GM13976 (cell line): ENCODE results near the gene SLC6A12.

ENCODE experiments used
- DNase-seq: peaks from one replicate; pipeline ENCODE4 v3.0.0; 2012; ENCODE audit warnings: low spot score
- in situ Hi-C: fragments of 300-500 bp; cut with MboI; formaldehyde crosslinking; loops from one replicate; pipeline ENCODE4 v1.12.0; 2022; ENCODE audit warnings: low sequenced_read_pairs, mixed read lengths, inconsistent platforms; ENCODE audit not compliant: unreplicated experiment
- TF ChIP-seq, protein P1 (sequence below): IDR thresholded peaks from 2 replicates; pipeline ENCODE4 v1.5.1; 2012; ENCODE audit warnings: borderline replicate concordance, mild to moderate bottlenecking; ENCODE audit not compliant: insufficient read depth; ENCODE audit errors: extremely low read depth, missing control alignments, control extremely low read depth

SLC6A12 gene

DNA sequence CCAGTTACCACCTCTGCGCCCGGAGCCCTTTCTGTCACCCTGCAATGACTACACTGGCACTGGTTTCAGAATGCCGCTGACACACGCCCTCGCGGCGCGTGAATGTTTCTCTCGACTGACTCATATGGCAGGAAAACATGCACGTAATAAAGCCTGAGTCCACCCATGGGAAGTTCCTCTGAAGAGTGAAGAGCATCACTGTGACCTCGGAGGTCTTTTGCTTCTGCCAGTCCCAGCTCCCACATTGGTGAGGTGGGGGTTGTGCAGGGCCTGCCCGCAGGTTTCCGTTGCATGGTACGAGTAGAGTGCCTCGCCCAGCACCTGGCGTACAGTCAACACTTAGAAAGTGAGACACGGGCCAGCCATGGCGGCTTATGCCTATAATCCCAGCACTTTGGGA is 11.1 kb upstream of the SLC6A12 start:
- no peak for DNase-seq
- TF ChIP-seq, protein P1, sequence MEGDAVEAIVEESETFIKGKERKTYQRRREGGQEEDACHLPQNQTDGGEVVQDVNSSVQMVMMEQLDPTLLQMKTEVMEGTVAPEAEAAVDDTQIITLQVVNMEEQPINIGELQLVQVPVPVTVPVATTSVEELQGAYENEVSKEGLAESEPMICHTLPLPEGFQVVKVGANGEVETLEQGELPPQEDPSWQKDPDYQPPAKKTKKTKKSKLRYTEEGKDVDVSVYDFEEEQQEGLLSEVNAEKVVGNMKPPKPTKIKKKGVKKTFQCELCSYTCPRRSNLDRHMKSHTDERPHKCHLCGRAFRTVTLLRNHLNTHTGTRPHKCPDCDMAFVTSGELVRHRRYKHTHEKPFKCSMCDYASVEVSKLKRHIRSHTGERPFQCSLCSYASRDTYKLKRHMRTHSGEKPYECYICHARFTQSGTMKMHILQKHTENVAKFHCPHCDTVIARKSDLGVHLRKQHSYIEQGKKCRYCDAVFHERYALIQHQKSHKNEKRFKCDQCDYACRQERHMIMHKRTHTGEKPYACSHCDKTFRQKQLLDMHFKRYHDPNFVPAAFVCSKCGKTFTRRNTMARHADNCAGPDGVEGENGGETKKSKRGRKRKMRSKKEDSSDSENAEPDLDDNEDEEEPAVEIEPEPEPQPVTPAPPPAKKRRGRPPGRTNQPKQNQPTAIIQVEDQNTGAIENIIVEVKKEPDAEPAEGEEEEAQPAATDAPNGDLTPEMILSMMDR: no peak
- in situ Hi-C loops: no loop called here

DNA sequence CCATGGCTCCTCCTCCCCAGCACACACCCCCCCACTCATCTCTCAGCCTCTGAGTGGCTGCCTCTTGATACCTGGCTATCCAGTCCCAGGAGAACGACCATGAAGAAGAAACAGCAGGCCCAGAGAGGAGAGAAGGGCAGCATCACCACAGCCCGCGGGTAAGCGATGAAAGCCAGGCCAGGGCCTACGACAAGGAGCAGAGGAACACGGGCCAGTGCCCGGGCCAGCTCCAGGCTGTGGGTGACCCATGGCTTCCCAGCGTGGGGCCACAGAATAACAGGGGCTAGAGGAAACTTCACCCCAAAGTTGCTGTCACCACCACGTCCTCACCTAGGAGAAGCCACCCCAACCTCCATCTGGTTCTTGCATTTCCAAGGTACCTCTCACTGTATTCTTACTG is 10.4 kb upstream of the SLC6A12 start:
- no peak for DNase-seq
- in situ Hi-C loops: no loop called here
- TF ChIP-seq, protein P1: no peak

- in situ Hi-C loops: no loop called here
- DNase-seq: no peak
- TF ChIP-seq, protein P1: no peak
Measured at GRCh38 chr12:223841-224240, 9.9 kb upstream of the SLC6A12 start.

GRCh38 chr12:221736-222135 is 7.8 kb upstream of the SLC6A12 start:
- in situ Hi-C loops: no loop called here
- TF ChIP-seq, protein P1: no peak

GRCh38 chr12:220946-221550 is 7.1 kb upstream of the SLC6A12 start:
- TF ChIP-seq, protein P1: no peak
- DNase-seq: no peak
- in situ Hi-C loops: no loop called here

More at GRCh38 chr12:221736-222135, 7.8 kb upstream of the SLC6A12 start:
- no peak for DNase-seq

DNA sequence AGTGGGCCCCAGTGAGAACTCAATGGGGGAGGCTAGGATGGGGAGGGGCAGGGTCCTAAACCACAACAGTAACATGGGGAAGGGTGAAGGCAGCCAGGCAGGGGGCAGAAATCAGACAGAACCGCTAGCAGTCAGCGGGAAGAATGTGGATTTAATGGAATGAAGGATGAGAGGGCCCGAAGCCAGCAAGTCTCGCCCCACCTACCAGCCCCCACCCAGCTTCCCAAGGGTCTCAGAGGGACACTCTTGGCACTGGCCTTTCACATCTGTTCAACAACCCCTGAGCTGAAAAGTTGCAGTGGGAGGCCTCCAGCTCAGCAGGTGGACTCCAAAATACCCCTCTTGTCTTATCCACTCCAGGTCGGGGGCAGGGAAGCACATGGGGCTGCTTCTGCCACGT is 6.5 kb upstream of the SLC6A12 start:
- no peak for DNase-seq
- in situ Hi-C loops: no loop called here
- TF ChIP-seq, protein P1: no peak
